Measurements from ENCODE around the gene CEP41. TPM values are rescaled to one million over a fixed set of nuclear protein-coding genes. Genes with fewer than 3 reads are reported as not detected.

Gene CEP41
- total and polyA plus RNA-seq, 2 of the 13 experiments (the other 11 are each of a cell fraction or from before 2014, with no cell fraction given), result 8.7 to 9.0 TPM

- TF ChIP-seq MTF2 (CRISPR knock-in tag; IDR thresholded peaks at IDR 0.05; ENCODE audit: borderline replicate concordance) (no peak), SAP130 (CRISPR knock-in tag; IDR thresholded peaks at IDR 0.05; ENCODE audit: low read depth) (peak; percentile 53; the same call in 1 of the 2 replicates), SKI (IDR thresholded peaks at IDR 0.05; ENCODE audit: partially characterized antibody) (no peak), ZMYM3 (CRISPR knock-in tag; IDR thresholded peaks at IDR 0.05) (0 out of 2 replicates have a peak, but pooled peaks have one; percentile 40), ZSCAN12 (CRISPR knock-in tag; IDR thresholded peaks at IDR 0.05) (no peak), TARDBP (CRISPR knock-in tag; IDR thresholded peaks at IDR 0.05) (no peak), PAX8 (CRISPR knock-in tag; IDR thresholded peaks at IDR 0.05; ENCODE audit: borderline replicate concordance) (no peak), MBNL3 (CRISPR knock-in tag; conservative IDR thresholded peaks at IDR 0.05) (no peak), SP140L (CRISPR knock-in tag; IDR thresholded peaks at IDR 0.05; ENCODE audit: borderline replicate concordance) (no peak), PLRG1 (conservative IDR thresholded peaks at IDR 0.05) (no peak), ZNF280D (CRISPR knock-in tag; IDR thresholded peaks at IDR 0.05) (no peak), NR2C2 (CRISPR knock-in tag; IDR thresholded peaks at IDR 0.05; ENCODE audit: borderline replicate concordance) (no peak), EZH2 (conservative IDR thresholded peaks at IDR 0.05; ENCODE audit: low read depth, low read length) (no peak), YEATS4 (CRISPR knock-in tag; IDR thresholded peaks at IDR 0.05; ENCODE audit: borderline replicate concordance) (no peak), ZNF652 (CRISPR knock-in tag; IDR thresholded peaks at IDR 0.05; ENCODE audit: borderline replicate concordance, low read depth) (no peak), JUNB (CRISPR knock-in tag; IDR thresholded peaks at IDR 0.05; ENCODE audit: borderline replicate concordance) (0 out of 2 replicates have a peak, but pooled peaks have one; percentile 20), ZNF878 (CRISPR knock-in tag; IDR thresholded peaks at IDR 0.05) (no peak), TBL1XR1 (IDR thresholded peaks at IDR 0.05; ENCODE audit: borderline replicate concordance, low read length, partially characterized antibody) (no peak), POLR2AphosphoS5 (IDR thresholded peaks at IDR 0.05; ENCODE audit: low read depth, low read length) (no peak), MNT (IDR thresholded peaks at IDR 0.05) (peak; percentile 75)
- TF ChIP-seq, protein P1, sequence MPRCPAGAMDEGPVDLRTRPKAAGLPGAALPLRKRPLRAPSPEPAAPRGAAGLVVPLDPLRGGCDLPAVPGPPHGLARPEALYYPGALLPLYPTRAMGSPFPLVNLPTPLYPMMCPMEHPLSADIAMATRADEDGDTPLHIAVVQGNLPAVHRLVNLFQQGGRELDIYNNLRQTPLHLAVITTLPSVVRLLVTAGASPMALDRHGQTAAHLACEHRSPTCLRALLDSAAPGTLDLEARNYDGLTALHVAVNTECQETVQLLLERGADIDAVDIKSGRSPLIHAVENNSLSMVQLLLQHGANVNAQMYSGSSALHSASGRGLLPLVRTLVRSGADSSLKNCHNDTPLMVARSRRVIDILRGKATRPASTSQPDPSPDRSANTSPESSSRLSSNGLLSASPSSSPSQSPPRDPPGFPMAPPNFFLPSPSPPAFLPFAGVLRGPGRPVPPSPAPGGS (CRISPR knock-in tag; IDR thresholded peaks at IDR 0.05), result no peak
- TF ChIP-seq, protein P2, sequence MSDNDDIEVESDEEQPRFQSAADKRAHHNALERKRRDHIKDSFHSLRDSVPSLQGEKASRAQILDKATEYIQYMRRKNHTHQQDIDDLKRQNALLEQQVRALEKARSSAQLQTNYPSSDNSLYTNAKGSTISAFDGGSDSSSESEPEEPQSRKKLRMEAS (IDR thresholded peaks at IDR 0.05), result 0 out of 2 replicates have a peak, but pooled peaks have one; percentile 33
- TF ChIP-seq, protein P3, sequence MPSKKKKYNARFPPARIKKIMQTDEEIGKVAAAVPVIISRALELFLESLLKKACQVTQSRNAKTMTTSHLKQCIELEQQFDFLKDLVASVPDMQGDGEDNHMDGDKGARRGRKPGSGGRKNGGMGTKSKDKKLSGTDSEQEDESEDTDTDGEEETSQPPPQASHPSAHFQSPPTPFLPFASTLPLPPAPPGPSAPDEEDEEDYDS (CRISPR knock-in tag; IDR thresholded peaks at IDR 0.05), result 0 out of 2 replicates have a peak, but pooled peaks have one; percentile 30
Measured at GRCh38 chr7:130369110-130369711, 71.6 kb downstream of the CEP41 start (continued).

Measured in HepG2 (cell line).